ENCODE results near the gene C6orf89. TPM values are rescaled to one million over a fixed set of nuclear protein-coding genes. Genes with fewer than 3 reads are reported as not detected.

C6orf89 gene
- total RNA-seq, 1 experiment from 2014 or later = 32.9 TPM

DNA sequence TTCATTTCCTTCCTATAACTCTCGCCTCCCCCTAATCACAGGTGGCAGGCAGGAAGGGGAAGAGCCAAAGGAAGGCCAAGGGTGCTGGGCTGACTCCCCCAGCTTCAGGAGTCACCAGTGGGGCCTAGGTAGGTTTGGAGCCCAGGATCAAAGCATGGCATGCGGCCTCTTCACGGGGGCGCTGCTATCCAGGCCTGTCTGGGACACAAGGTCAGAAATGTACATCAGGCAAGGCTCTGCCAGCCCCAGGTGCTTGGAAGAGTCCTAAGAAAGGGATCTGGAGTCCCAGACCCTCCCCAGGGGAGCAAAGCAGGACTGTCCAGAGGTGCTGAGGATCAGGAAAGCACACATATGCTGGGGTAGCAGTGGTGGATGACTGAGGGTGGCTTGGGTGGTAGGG, 79.2 kb downstream of the C6orf89 start:
- ChIA-PET CTCF (no interaction called here), POLR2A (no interaction called here), RAD21 (ENCODE audit: low non-redundant PET in 1 of 2, low total read pairs in 2 of 2, uncharacterized antibody in 2 of 2, unreplicated experiment in 2 of 2) (no interaction called here)
- peaks cover 13 to 30% of the 10 kb centered on the region in 2 experiments for H3K4me1 ChIP-seq (ENCODE audit: control insufficient read depth in 1 of 2, insufficient read depth in 2 of 2, low read length in 2 of 2)
- TF ChIP-seq EGR1 (IDR thresholded peaks at IDR 0.05; ENCODE audit: low read depth) (no peak), TCF7L2 (IDR thresholded peaks at IDR 0.05; ENCODE audit: borderline replicate concordance, extremely low read depth, insufficient read depth, insufficient read length) (no peak), YY1 (IDR thresholded peaks at IDR 0.05; ENCODE audit: extremely low read depth, insufficient replicate concordance, low read depth, low read length) (no peak), CEBPB (IDR thresholded peaks at IDR 0.05; ENCODE audit: low read depth) (no peak), ZBTB33 (IDR thresholded peaks at IDR 0.05; ENCODE audit: extremely low read depth, insufficient replicate concordance, low read length) (no peak), EZH2 (IDR thresholded peaks at IDR 0.05) (no peak), SP1 (IDR thresholded peaks at IDR 0.05; ENCODE audit: low read depth) (no peak), EZH2phosphoT487 (IDR thresholded peaks at IDR 0.05; ENCODE audit: borderline replicate concordance) (no peak), CBX3 (IDR thresholded peaks at IDR 0.05; ENCODE audit: low read depth) (no peak), RAD21 (IDR thresholded peaks at IDR 0.05; ENCODE audit: low read depth) (no peak), POLR2AphosphoS5 (IDR thresholded peaks at IDR 0.05; ENCODE audit: low read depth, low read length) (no peak)
- TF ChIP-seq, protein P1, sequence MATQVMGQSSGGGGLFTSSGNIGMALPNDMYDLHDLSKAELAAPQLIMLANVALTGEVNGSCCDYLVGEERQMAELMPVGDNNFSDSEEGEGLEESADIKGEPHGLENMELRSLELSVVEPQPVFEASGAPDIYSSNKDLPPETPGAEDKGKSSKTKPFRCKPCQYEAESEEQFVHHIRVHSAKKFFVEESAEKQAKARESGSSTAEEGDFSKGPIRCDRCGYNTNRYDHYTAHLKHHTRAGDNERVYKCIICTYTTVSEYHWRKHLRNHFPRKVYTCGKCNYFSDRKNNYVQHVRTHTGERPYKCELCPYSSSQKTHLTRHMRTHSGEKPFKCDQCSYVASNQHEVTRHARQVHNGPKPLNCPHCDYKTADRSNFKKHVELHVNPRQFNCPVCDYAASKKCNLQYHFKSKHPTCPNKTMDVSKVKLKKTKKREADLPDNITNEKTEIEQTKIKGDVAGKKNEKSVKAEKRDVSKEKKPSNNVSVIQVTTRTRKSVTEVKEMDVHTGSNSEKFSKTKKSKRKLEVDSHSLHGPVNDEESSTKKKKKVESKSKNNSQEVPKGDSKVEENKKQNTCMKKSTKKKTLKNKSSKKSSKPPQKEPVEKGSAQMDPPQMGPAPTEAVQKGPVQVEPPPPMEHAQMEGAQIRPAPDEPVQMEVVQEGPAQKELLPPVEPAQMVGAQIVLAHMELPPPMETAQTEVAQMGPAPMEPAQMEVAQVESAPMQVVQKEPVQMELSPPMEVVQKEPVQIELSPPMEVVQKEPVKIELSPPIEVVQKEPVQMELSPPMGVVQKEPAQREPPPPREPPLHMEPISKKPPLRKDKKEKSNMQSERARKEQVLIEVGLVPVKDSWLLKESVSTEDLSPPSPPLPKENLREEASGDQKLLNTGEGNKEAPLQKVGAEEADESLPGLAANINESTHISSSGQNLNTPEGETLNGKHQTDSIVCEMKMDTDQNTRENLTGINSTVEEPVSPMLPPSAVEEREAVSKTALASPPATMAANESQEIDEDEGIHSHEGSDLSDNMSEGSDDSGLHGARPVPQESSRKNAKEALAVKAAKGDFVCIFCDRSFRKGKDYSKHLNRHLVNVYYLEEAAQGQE (IDR thresholded peaks at IDR 0.05; ENCODE audit: low read depth) = no peak
- TF ChIP-seq, protein P2, sequence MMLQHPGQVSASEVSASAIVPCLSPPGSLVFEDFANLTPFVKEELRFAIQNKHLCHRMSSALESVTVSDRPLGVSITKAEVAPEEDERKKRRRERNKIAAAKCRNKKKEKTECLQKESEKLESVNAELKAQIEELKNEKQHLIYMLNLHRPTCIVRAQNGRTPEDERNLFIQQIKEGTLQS (IDR thresholded peaks at IDR 0.05) = no peak
- no peak overlapping the region for H3K9ac ChIP-seq (ENCODE audit: low read length)
- H3K9me3 ChIP-seq (ENCODE audit: control insufficient read depth in 1 of 2, insufficient read depth in 1 of 2, low read depth in 1 of 2, low read length in 2 of 2) = no peaks in the 10 kb centered on the region
- H3K4me2 ChIP-seq (ENCODE audit: low read length) = no peak overlapping the region
- DNase-seq (ENCODE audit: low read depth, low spot score) (no peak), ATAC-seq (no peak)
- no peaks in the 10 kb centered on the region for H3K9me2 ChIP-seq (ENCODE audit: insufficient read depth)
- H3K27ac ChIP-seq (ENCODE audit: low read depth, low read length) = peak overlapping the region; percentile 10; the same call in 1 of the 2 replicates
- H4K20me1 ChIP-seq (ENCODE audit: insufficient read depth) = no peaks in the 10 kb centered on the region
- H3K4me3 ChIP-seq (replicated peaks in 1 of 2; ENCODE audit: low read depth in 1 of 2, low read length in 2 of 2) = no peak overlapping the region
- H3K79me2 ChIP-seq (ENCODE audit: insufficient read depth, low read length) = no peaks in the 10 kb centered on the region
- no peak overlapping the region for H2AFZ ChIP-seq (ENCODE audit: low read depth, low read length, poor library complexity, severe bottlenecking)
- no peaks in the 10 kb centered on the region for H3K27me3 ChIP-seq (ENCODE audit: insufficient read depth, low read length)
- peaks cover 13 to 24% of the 10 kb centered on the region in 2 experiments; a peak in 3 of 4 replicates for H3K36me3 ChIP-seq (ENCODE audit: control insufficient read depth in 1 of 2, insufficient read depth in 2 of 2, low read length in 2 of 2)
- BruUV-seq (replicated peaks) = no TSS peak
- intact Hi-C loops (cut with micrococcal nuclease) = no loop called here

All from HCT116 (cell line).